ENCODE data around the gene MEIOB.
"Not testable (repeated sequence)": the region's sequence is repeated elsewhere in the genome, so short reads cannot be mapped to it uniquely, and the experiment has no call there.

The MEIOB gene

GRCh38 chr16:1816396-1817275 lies 55.3 kb downstream of the MEIOB start:
- DNase-seq (ENCODE audit: insufficient read length, low spot score) (no peak), FAIRE-seq (no peak)

- DNase-seq (ENCODE audit: insufficient read length, low spot score) (no peak), FAIRE-seq (no peak)
Observed at GRCh38 chr16:1815461-1815860, 56.5 kb downstream of the MEIOB start.

DNA sequence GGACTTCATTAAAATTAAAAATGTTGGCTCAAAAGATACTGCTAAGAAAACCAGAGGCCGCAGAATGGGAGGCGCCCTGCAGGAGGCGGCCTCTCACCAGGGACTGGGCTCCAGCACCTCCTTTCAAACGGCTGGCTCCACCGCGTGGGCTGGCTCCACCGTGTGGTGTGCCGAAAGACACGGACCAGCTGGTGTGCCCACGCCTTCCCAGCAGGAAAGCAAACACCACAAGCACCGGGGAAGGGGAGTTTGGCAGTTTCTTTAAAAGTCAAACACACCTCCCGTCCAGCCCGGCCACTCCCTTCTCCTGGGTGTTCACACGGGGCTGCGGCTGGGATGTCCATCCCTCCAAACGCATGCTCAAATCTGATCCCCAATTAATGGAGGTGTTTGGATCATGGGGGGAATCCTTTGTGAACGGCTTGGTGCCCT lies 59.2 kb downstream of the MEIOB start:
- DNase-seq (ENCODE audit: insufficient read length, low spot score) (no peak), FAIRE-seq (no peak)

DNA sequence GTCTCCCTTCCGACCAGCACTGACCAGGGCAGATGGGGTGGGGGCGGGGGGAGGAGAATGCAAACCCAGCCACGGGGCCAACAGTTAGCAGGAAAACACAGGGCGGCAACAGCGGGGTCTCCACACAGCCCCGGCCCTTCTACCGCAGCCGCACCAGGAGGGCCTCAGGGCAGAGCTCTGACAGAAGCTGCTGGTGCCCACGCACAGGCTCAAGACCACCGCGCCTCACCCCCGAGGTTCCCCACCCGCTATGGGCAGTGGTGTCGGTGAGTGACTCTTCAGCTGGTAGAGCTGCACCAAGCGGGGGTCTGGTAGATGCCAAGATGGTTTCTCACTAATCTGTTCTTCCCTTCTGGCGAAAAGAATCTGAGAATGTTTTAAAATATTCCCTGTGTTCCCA lies 61.4 kb downstream of the MEIOB start:
- DNase-seq (ENCODE audit: insufficient read length, low spot score) = no peak
- no peak for FAIRE-seq

GRCh38 chr16:1810106-1810505 lies 61.9 kb downstream of the MEIOB start:
- DNase-seq (ENCODE audit: insufficient read length, low spot score) = no peak
- FAIRE-seq = no peak

DNA sequence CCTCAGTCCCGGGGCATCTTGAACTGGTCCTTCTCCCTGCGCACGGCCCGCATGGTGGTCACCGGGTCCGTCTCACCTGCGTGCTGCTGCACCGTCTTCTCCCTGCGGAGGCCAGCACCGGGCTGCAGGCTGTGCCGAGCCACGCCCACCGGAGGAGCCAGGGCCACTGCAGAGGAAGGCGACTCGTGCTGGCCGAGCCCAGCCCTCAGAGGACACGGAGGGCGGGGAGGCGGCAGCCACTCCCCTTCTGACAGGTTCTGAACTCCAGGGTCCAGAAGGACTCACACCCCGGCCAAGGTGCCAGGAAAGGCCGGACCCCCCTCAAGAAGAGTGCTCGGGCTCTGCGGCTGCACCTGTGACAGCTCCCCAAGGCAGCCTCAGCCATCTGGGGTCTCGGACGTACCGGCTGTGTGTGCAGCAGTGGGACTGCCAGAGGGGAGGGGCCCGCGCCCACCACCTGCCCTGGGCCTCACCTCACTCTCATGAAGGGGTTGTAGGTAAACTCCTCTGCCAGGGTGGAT lies 62.6 kb downstream of the MEIOB start:
- FAIRE-seq = no peak

GRCh38 chr16:1808691-1809090 lies 63.3 kb downstream of the MEIOB start:
- DNase-seq (ENCODE audit: insufficient read length, low spot score) (no peak), FAIRE-seq (no peak)

More for the DNA sequence above, 62.6 kb downstream of the MEIOB start:
- no peak for DNase-seq (ENCODE audit: insufficient read length, low spot score)

DNA sequence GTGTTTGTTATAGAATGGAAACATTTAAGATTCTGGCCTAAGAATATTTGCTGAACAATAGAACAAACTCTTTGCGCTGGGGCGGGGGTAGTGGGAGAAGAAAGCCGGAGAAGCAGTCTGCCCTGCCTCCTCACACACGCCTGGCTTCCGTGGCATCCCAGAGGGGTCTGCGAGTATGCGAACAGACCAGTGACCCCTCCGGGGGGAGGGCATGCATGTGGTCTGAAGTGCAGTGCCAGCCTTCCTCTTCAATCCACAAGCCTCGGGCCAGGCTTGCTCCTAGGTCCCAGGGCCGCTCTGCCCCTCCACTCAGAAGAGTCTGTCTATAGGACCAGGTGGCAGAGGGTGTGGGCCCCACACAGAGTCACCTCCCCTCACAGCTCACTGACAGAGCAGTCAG lies 64.3 kb downstream of the MEIOB start:
- no peak for FAIRE-seq
- no peak for DNase-seq (ENCODE audit: insufficient read length, low spot score)

DNA sequence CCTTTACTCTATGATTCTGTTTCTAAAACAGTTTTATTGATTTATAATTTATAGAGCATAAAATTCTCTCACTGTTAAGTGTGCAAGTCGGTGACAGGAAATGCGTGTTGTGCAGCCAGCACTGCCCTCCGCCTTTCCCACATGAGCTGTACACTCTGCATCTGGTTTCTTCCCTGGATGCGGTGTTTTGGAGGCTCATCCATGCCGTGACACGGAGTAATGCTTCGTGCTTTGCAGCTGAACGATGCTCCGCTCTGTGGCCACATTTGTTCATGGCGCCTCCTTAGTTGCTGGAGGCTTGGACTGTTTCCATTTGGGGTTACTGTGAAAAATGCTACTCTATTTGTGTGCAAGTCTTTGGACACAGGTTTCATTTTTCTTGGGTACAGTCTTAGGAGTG lies 71.3 kb downstream of the MEIOB start:
- FAIRE-seq = no peak
- DNase-seq (ENCODE audit: insufficient read length, low spot score) = no peak

DNA sequence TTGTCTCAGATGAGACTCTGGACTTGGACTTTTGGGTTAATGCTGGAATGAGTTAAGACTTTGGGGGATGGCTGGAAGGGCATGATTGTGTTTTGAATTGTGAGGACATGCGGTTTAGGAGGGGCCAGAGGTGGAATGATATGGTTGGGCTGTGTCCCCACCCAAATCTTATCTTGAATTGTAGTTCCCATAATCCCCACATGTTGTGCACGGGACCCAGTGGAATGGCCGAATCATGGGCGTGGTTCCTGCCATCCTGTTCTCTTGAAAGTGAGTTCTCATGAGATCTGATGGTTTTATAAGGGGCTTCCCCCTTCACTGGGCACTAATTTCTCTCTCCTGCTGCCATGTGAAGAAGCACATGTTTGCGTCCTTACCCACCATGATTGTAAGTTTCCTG lies 72.7 kb downstream of the MEIOB start:
- FAIRE-seq; DNase-seq (ENCODE audit: insufficient read length, low spot score): not testable (repeated sequence)

GRCh38 chr16:1794908-1795666 lies 76.9 kb downstream of the MEIOB start:
- DNase-seq (ENCODE audit: insufficient read length, low spot score) = no peak

GRCh38 chr16:1794221-1794871 lies 77.6 kb downstream of the MEIOB start:
- FAIRE-seq = no peak
- DNase-seq (ENCODE audit: insufficient read length, low spot score) = no peak

More at GRCh38 chr16:1794908-1795666, 76.9 kb downstream of the MEIOB start:
- FAIRE-seq = no peak

DNA sequence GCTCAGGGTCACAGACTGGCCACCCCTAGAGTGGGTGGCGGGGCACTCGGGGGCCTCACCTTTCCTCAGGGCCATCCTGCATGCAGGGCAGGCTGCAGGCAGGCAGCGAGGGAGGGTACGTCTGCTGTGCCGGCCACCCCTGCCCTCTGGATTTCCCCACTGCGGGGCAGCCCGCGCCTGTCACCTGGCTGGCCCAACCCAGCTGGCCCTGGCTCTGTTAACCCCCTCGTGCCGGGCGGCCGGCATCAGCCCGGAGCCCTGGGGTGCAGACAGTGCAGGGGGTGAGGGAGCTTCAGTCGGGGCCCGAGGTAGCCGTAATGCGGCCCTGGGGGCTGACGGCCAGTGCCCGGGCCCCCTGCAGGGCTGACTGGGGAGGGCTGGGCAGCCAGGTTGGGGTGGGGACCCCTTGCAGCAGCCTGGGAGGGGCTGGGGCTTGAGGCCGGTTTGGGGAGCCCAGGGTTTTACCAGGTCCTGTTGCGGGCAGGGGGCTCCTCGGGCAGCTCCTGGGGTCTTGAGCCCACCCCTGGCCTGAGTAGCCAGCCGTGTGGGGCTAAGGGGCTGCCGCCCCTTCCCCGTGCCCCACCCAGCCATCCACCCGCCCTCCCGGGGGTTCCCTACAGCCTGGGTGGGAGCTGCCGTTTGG lies 78.3 kb downstream of the MEIOB start, which contains the start of gene IGFALS:
Gene IGFALS, minus strand, starts transcription at position 128 of the 643 bp plus-strand sequence. Its CDS starts 53 bp downstream, at position 75.
- no peak for FAIRE-seq
- DNase-seq (ENCODE audit: insufficient read length, low spot score) = no peak

GRCh38 chr16:1792836-1793577 lies 79.0 kb downstream of the MEIOB start:
- DNase-seq (ENCODE audit: insufficient read length, low spot score) (no peak), FAIRE-seq (no peak)

DNA sequence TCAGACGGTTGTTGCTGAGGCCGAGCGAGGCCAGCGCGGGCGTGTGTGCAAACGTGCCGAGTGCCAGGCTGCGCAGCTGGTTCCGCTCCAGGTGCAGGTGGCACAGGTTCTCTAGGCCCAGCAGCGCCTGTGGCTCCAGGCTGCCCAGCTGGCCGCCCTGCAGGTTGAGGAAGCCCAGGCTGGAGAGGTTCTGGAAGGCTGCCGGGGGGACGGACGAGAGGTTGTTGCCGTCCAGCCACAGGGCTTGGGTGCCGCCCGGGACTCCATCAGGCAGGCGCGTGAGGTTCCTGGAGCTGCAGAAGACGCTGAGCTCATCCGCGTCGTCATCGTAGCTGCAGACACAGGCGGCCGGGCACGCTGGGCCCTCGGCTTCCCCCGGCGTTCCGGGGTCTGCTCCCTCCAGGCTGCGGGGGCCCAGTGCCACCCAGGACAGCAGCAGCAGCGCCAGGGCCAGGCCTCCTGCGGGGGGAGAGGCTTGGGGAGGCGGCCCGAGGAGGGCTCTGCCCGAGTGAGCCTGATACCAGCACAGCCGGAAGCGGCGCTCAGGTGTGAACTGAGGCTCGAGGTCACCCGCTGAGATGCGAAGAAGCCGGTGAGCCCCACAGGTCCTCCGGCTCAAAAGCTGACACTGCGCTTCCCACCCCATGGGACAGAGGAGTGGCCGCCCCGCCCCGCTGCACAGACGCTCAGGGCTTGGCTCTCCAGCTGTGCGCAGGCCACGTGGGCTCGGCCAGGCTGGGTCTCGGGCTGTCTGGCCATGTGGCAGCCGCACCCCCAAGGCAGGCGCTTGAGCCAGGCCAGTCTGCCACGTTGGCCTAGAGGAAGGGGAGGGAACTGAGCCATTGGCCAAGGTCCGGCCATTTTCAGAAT lies 79.8 kb downstream of the MEIOB start:
- FAIRE-seq = no peak

DNA sequence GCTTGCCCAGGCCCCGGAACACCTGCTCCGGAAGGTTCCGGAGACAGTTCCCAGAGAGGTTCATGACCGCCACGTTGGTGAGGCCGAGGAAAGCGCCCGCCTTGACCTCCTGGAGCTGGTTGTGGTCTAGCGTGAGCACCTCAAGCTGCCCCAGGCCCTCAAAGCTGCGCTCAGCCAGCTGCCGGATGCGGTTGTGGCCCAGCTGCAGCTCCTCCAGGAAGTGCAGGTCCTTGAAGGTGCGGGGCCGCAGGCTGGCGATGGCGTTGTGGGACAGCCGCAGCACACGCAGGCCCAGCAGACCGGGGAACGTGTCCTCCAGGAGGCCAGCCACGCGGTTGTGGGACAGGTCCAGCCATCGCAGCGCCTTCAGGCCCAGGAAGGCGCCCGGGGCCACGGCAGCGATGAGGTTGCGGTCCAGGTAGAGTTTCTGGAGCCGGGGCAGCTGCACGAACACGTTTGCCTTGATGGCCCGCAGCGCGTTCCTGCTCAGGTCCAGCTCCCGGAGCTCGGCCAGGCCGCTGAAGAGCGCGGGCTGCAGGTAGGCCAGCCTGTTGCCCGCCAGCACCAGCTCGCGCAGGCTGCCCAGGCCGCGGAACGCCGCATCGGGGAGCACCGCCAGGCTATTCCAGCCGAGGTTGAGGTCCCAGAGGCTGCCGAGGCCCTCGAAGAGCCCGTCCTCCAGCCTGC lies 80.6 kb downstream of the MEIOB start:
- no peak for DNase-seq (ENCODE audit: insufficient read length, low spot score)
- FAIRE-seq = no peak

More for the DNA sequence above, 79.8 kb downstream of the MEIOB start:
- no peak for DNase-seq (ENCODE audit: insufficient read length, low spot score)

DNA sequence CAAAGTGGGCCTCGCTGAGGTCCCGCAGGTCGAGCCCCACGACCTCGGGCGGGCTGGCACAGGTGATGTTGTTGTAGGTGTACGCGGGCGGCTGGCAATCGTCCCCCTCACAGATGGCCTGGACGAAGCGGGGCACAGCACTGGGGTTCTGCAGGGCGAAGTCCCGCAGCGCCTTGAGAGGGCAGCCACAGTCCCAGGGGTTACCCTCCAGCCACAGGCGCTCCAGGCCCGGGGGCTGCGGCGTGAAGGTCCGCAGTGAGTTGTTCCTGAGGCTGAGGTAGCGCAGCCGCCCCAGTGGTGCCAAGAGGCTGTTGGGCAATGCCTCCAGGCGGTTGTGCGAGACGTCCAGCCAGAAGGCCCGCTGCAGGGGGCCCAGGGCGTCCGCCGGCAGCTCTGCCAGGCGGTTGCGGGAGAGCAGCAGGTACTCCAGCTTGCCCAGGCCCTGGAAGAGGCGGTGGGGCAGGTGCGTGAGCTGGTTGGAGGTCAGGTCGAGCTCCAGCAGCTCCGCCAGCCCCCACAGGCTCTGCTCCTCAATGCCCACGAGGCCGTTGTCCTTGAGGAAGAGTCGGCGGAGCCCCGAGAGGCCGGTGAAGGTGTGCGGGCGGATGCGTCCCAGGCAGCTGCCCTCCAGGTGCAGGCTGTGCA lies 81.2 kb downstream of the MEIOB start:
- FAIRE-seq (no peak), DNase-seq (ENCODE audit: insufficient read length, low spot score) (no peak)

DNA sequence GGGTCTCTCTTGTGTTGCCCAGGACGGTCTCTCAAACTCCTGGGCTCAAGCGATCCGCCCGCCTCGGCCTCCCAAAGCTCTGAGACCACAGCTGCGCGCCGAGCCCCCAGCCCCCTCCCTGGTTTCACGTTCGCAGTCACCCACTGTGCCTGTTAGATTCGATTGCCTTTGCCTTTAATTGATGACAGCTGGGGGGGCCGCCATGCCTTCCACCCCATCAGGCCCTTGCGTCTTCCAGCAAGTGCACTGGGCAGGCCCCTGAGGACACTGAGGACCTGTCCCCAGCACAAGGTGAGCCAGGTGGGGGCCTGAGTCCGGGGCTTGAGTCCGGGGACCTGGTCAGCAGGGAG lies 81.7 kb downstream of the MEIOB start:
- DNase-seq (ENCODE audit: insufficient read length, low spot score) = no peak
- FAIRE-seq = no peak

All from GM19239 (cell line).